Superior temporal gyrus (tissue), 1 donor: ENCODE data around the gene TBC1D12.

Experiments
- DNase-seq: peaks from one replicate; pipeline ENCODE4 v3.0.0-alpha.2; 2016; ENCODE audit errors: extremely low spot score

TBC1D12 gene

GRCh38 chr10:94405406-94405805 is 3.1 kb downstream of the TBC1D12 start:
- DNase-seq, result no peak

- no peak for DNase-seq
Observed at GRCh38 chr10:94407668-94408067, 5.3 kb downstream of the TBC1D12 start.

GRCh38 chr10:94409021-94409657 is 6.8 kb downstream of the TBC1D12 start:
- DNase-seq, result no peak

- no peak for DNase-seq
Observed at GRCh38 chr10:94411304-94411703, 9.0 kb downstream of the TBC1D12 start.

GRCh38 chr10:94412449-94412848 is 10.1 kb downstream of the TBC1D12 start:
- no peak for DNase-seq

- no peak for DNase-seq
Observed at GRCh38 chr10:94413361-94413760, 11.0 kb downstream of the TBC1D12 start.

- DNase-seq, result no peak
Observed at GRCh38 chr10:94416896-94417295, 14.6 kb downstream of the TBC1D12 start.

- DNase-seq, result no peak
Observed at GRCh38 chr10:94417321-94417720, 15.0 kb downstream of the TBC1D12 start.

- DNase-seq, result no peak
Observed at GRCh38 chr10:94420516-94420915, 18.2 kb downstream of the TBC1D12 start.

GRCh38 chr10:94420998-94421528 is 18.7 kb downstream of the TBC1D12 start:
- no peak for DNase-seq

- DNase-seq, result no peak
Observed at GRCh38 chr10:94423627-94424026, 21.3 kb downstream of the TBC1D12 start.

GRCh38 chr10:94424714-94425337 is 22.5 kb downstream of the TBC1D12 start:
- DNase-seq, result no peak

GRCh38 chr10:94425942-94426341 is 23.6 kb downstream of the TBC1D12 start:
- DNase-seq, result no peak

- DNase-seq, result no peak
Observed at GRCh38 chr10:94427166-94427565, 24.8 kb downstream of the TBC1D12 start.

GRCh38 chr10:94428766-94429707 is 26.7 kb downstream of the TBC1D12 start:
- no peak for DNase-seq

GRCh38 chr10:94430701-94431100 is 28.4 kb downstream of the TBC1D12 start:
- DNase-seq, result no peak

GRCh38 chr10:94432443-94432842 is 30.1 kb downstream of the TBC1D12 start:
- DNase-seq, result no peak

- no peak for DNase-seq
Observed at GRCh38 chr10:94439275-94439861, 37.0 kb downstream of the TBC1D12 start.

GRCh38 chr10:94440096-94440495 is 37.8 kb downstream of the TBC1D12 start:
- DNase-seq, result no peak

- DNase-seq, result no peak
Observed at GRCh38 chr10:94443047-94443446, 40.7 kb downstream of the TBC1D12 start.

GRCh38 chr10:94443549-94443948 is 41.2 kb downstream of the TBC1D12 start:
- DNase-seq, result no peak

GRCh38 chr10:94450782-94451181 is 48.4 kb downstream of the TBC1D12 start:
- DNase-seq, result no peak
